Activated CD8-positive, alpha-beta T cell treated with anti-CD3 and anti-CD28 coated beads for 36 hours (primary cell): ENCODE data around the gene DSTN. TPM values are rescaled to one million over a fixed set of nuclear protein-coding genes. Genes with fewer than 3 reads are reported as not detected.

Source experiments
- ATAC-seq: fragments of 200-7000 bp; cut with Tn5 transposase; one replicate; pipeline ENCODE4 v1.10.0; 2021; ENCODE audit warnings: mild to moderate bottlenecking, moderate library complexity
- CTCF ChIA-PET: fragments of 350-600 bp; sonication (Branson Sonifier 250); formaldehyde crosslinking; loops from one replicate; lab custom pipeline; 2021; ENCODE audit warnings: antibody characterized with exemption; lab: Charles Lee
- POLR2A ChIA-PET: fragments of 350-600 bp; sonication (Branson Sonifier 250); formaldehyde crosslinking; loops from one replicate; lab custom pipeline; 2021; ENCODE audit warnings: antibody characterized with exemption; lab: Charles Lee
- DNase-seq: peaks from one replicate; pipeline ENCODE4 v3.0.0-alpha.2; 2020
- H3K27ac Mint-ChIP-seq: one replicate; pipeline ENCODE4 v1.8.0; 2021; ENCODE audit warnings: mild to moderate bottlenecking, mixed read lengths
- H3K27me3 Mint-ChIP-seq: one replicate; pipeline ENCODE4 v1.8.0; 2021; ENCODE audit warnings: mixed read lengths
- H3K36me3 Mint-ChIP-seq: one replicate; pipeline ENCODE4 v1.8.0; 2021; ENCODE audit warnings: low read depth, mixed read lengths
- H3K4me1 Mint-ChIP-seq: one replicate; pipeline ENCODE4 v1.8.0; 2021; ENCODE audit warnings: low read depth, mixed read lengths
- H3K4me3 Mint-ChIP-seq: one replicate; pipeline ENCODE4 v1.8.0; 2021; ENCODE audit warnings: mild to moderate bottlenecking, moderate library complexity, mixed read lengths
- H3K9me3 Mint-ChIP-seq: one replicate; pipeline ENCODE4 v1.8.0; 2021; ENCODE audit warnings: mixed read lengths
- intact Hi-C: fragments of 100-400 bp; cut with micrococcal nuclease; formaldehyde crosslinking; loops from one replicate; pipeline ENCODE4 v1.10.0; 2022
- total RNA-seq, 2 experiments: library from RNA; stranded (reverse); gene quantifications; one replicate each; pipeline ENCODE4 v1.2.3, GENCODE V29; 2021
- TF ChIP-seq, protein P1 (sequence below): fragments of 200-600 bp; IDR thresholded peaks from one replicate; pipeline ENCODE4 v1.8.0; 2022; ENCODE audit warnings: antibody characterized with exemption, mild to moderate bottlenecking

Gene DSTN
- total RNA-seq, 2 experiments from 2014 or later: 55.5 to 56.4 TPM

GRCh38 chr20:17614812-17615644 is 45.2 kb downstream of the DSTN start:
- Mint-ChIP-seq H3K36me3 (peaks cover 2% of the 10 kb centered on the region), H3K4me3 (no peak overlapping the region), H3K9me3 (no peaks in the 10 kb centered on the region), H3K27me3 (no peaks in the 10 kb centered on the region), H3K27ac (no peak overlapping the region), H3K4me1 (peaks cover 26% of the 10 kb centered on the region)
- CTCF ChIA-PET: interaction anchor here (1.3 to 5.0 kb wide), 3 partner anchors 72 to 110 kb away, joined by 3 to 32 read pairs (median 17); no protein-coding TSS in a partner anchor
- TF ChIP-seq, protein P1, sequence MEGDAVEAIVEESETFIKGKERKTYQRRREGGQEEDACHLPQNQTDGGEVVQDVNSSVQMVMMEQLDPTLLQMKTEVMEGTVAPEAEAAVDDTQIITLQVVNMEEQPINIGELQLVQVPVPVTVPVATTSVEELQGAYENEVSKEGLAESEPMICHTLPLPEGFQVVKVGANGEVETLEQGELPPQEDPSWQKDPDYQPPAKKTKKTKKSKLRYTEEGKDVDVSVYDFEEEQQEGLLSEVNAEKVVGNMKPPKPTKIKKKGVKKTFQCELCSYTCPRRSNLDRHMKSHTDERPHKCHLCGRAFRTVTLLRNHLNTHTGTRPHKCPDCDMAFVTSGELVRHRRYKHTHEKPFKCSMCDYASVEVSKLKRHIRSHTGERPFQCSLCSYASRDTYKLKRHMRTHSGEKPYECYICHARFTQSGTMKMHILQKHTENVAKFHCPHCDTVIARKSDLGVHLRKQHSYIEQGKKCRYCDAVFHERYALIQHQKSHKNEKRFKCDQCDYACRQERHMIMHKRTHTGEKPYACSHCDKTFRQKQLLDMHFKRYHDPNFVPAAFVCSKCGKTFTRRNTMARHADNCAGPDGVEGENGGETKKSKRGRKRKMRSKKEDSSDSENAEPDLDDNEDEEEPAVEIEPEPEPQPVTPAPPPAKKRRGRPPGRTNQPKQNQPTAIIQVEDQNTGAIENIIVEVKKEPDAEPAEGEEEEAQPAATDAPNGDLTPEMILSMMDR: no peak
- ATAC-seq (no peak), DNase-seq (no peak)
- POLR2A ChIA-PET: no interaction called here
- intact Hi-C loops: loop anchor here (5.0 kb wide), 1 partner anchor 108 kb away; no protein-coding TSS in a partner anchor

DNA sequence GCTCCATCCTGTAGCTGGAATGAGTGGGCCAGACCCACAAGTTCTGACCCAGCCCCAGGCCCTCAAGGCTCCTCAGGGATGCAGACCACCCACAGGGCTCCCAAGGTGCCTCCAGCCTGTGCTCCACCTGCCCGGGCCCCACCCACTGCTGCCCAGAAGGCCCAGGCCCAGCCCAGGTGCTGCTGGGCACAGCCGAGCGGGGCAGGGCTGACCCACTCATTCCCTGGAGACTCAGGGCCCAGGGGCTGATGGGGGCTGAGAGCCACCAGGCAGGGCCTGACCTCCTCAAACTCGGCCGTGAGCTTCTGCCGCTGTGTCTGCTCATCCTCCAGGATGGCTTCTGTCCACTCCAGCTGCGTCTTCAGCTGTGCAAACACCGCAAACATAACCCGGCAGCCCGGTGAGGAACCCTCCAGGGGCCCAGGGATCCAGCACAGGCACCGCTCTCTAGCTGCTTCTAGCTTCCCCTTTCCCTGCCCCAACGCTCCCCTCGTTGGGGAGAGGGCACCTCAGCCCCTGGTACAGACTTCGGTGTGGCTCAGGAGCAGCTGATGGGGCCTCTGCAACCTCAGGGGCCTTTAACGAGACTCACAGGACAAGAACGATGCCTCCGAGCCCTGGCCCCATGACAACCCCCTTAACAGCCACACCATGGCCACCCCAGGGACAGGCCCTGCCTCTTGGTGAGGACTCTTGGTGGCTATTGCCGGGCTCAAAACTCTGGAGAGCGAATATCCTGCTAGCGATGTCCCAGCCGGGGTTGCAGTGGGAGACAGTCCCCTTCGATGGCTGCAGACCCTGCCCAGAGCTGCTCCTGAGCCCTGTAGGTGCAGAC is 46.0 kb downstream of the DSTN start:
- TF ChIP-seq, protein P1: no peak
- POLR2A ChIA-PET: interaction anchor here (0.7 kb wide), 1 partner anchor 323 kb away, joined by 3 read pairs; no protein-coding TSS in a partner anchor
- intact Hi-C loops: loop anchor here (2.0 kb wide), 1 partner anchor 79 kb away; no protein-coding TSS in a partner anchor
- H3K27ac Mint-ChIP-seq: no peak overlapping the region
- DNase-seq (no peak), ATAC-seq (no peak)
- H3K27me3 Mint-ChIP-seq: no peaks in the 10 kb centered on the region
- no peaks in the 10 kb centered on the region for H3K36me3 Mint-ChIP-seq
- no peaks in the 10 kb centered on the region for H3K9me3 Mint-ChIP-seq
- H3K4me3 Mint-ChIP-seq: no peak overlapping the region
- H3K4me1 Mint-ChIP-seq: peaks cover 17% of the 10 kb centered on the region
- CTCF ChIA-PET: interaction anchor here (1.2 to 5.0 kb wide), 4 partner anchors 33 to 111 kb away, joined by 3 to 32 read pairs (median 10); no protein-coding TSS in a partner anchor

DNA sequence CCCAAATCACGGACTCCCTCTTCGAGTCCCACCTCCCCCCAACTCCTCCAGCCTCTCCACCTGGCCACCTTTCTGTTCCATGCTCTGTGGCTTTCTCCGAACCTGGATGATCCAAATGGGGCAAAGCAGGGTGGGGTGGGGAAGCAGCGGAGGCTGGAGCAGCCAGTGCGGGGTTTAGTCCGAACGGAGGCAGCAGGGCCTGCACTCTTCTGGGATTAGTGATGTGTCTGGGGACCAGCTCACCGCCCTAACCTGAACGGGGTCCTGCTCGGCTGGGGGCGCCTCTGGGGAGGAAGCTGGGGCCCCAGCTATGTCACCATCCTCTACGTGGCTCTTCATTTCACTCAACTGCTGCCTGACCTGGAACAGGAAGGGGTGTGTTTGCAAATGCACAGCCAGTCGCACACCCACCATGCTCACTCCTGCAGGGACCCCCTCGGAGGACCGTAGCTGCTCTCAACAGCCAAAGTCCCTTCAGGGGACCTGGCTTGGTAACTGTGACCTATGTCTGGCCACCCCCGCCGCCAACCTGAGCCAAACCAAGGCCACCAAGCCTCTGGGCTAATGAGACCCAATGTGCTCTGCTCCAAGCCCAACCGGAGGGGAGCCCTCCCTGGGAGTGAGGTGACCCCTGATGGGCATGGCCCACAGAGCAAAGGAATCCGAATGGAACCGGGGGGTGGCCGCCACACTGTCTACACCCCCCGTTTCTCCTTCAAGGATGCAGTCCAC is 46.8 kb downstream of the DSTN start:
- ChIA-PET CTCF (interaction anchor here (0.8 to 5.0 kb wide), 6 partner anchors 32 to 112 kb away, joined by 3 to 32 read pairs (median 4); no protein-coding TSS in a partner anchor), POLR2A (interaction anchor here (0.7 kb wide), 1 partner anchor 322 kb away, joined by 3 read pairs; no protein-coding TSS in a partner anchor)

DNA sequence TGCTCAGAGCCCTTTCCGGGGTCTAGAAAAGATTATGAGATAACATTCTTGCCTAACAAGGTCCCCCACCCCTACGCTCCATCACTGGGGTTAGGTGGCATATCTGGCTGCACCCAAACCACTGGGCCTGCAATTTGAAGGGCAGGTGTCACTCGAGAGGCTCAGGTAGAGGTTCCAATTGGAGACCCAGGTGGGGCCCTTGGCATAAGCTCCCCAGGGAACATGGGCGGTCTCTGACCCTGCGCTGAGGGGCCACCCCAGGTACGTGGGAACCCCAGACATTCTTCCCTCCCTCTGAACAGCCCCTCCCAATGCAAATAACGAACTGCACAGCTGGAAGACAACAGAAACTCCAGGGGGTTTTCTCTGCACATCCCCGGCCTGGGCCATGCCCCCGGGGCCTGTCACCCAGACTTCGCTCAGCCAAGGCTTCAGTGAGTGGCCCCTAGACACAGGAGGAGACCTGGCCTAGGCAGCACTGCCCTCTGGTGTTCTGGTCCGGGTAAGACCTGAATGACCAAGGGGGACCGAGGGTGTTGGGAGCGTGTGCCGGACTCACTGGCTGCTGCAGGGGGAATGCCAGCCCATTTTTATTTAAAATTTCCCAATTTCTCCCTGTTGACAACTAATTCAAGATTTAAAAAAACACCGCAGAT is 47.5 kb downstream of the DSTN start:
- ATAC-seq (peak; percentile 66), DNase-seq (peak; percentile 62)
- CTCF ChIA-PET: interaction anchor here (0.6 to 5.0 kb wide), 9 partner anchors 32 to 112 kb away, joined by 3 to 32 read pairs (median 3); no protein-coding TSS in a partner anchor
- Mint-ChIP-seq H3K4me3 (no peak overlapping the region), H3K27ac (no peak overlapping the region), H3K9me3 (no peaks in the 10 kb centered on the region), H3K36me3 (peaks cover 2% of the 10 kb centered on the region), H3K4me1 (peaks cover 6% of the 10 kb centered on the region), H3K27me3 (no peaks in the 10 kb centered on the region)
- TF ChIP-seq, protein P1: peak; percentile 65
- POLR2A ChIA-PET: no interaction called here
- intact Hi-C loops: loop anchor here (2.0 kb wide), 1 partner anchor 81 kb away; no protein-coding TSS in a partner anchor

More for the DNA sequence above, 46.8 kb downstream of the DSTN start:
- H3K36me3 Mint-ChIP-seq: no peaks in the 10 kb centered on the region
- DNase-seq (no peak), ATAC-seq (no peak)
- intact Hi-C loops: loop anchor here (2.0 kb wide), 1 partner anchor 80 kb away; no protein-coding TSS in a partner anchor
- peaks cover 13% of the 10 kb centered on the region for H3K4me1 Mint-ChIP-seq
- no peak overlapping the region for H3K4me3 Mint-ChIP-seq
- TF ChIP-seq, protein P1: no peak
- no peaks in the 10 kb centered on the region for H3K9me3 Mint-ChIP-seq
- no peak overlapping the region for H3K27ac Mint-ChIP-seq
- no peaks in the 10 kb centered on the region for H3K27me3 Mint-ChIP-seq
